Measurements from ENCODE around the gene SYNDIG1. TPM values are rescaled to one million over a fixed set of nuclear protein-coding genes. Genes with fewer than 3 reads are reported as not detected.

Gene SYNDIG1
- polyA plus RNA-seq, 2 of the 4 experiments (the other 2 are of a cell fraction) = 0.96 to 2.6 TPM

- Histone ChIP-seq H3K4me3 (no peak overlapping the region), H3K4me2 (no peak overlapping the region), H3K9me3 (no peaks in the 10 kb centered on the region), H3K27ac (no peak overlapping the region), H3K4me1 (no peaks in the 10 kb centered on the region)
- WGBS (ENCODE audit: missing lambda C conversion rate) = 62% methylated on average over 9 of the region's 10 CpGs
- ATAC-seq (no peak), DNase-seq (ENCODE audit: low read depth in 1 of 2, low spot score in 1 of 2) (no peak), FAIRE-seq (no peak)
- CTCF ChIA-PET = interaction anchor here (0.9 to 2.2 kb wide), 3 partner anchors 9 to 47 kb away, joined by 3 to 8 read pairs (median 3); no protein-coding TSS in a partner anchor
- TF ChIP-seq USF2 (IDR thresholded peaks at IDR 0.05) (peak; percentile 24; the same call in 1 of the 2 replicates), EP300 (IDR thresholded peaks at IDR 0.05) (no peak)
- POLR2A ChIA-PET = no interaction called here
Measured at GRCh38 chr20:24579475-24579874, 110.0 kb downstream of the SYNDIG1 start.

GRCh38 chr20:24580006-24580405 lies 110.6 kb downstream of the SYNDIG1 start:
- ChIA-PET CTCF (interaction anchor here (0.8 to 2.2 kb wide), 3 partner anchors 10 to 30 kb away, joined by 3 to 8 read pairs (median 3); no protein-coding TSS in a partner anchor), POLR2A (no interaction called here)
- FAIRE-seq = no peak
- no peak overlapping the region for H3K4me2 ChIP-seq
- TF ChIP-seq BHLHE40 (IDR thresholded peaks at IDR 0.05; ENCODE audit: low read depth, low read length) = no peak
- no peak for TF ChIP-seq RFX5 (IDR thresholded peaks at IDR 0.05)
- TF ChIP-seq TFCP2L1 (CRISPR knock-in tag; IDR thresholded peaks at IDR 0.05) = no peak
- TF ChIP-seq, protein P1, sequence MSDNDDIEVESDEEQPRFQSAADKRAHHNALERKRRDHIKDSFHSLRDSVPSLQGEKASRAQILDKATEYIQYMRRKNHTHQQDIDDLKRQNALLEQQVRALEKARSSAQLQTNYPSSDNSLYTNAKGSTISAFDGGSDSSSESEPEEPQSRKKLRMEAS (IDR thresholded peaks at IDR 0.05) = no peak
- TF ChIP-seq CEBPB (IDR thresholded peaks at IDR 0.05) = no peak
- TF ChIP-seq, protein P2, sequence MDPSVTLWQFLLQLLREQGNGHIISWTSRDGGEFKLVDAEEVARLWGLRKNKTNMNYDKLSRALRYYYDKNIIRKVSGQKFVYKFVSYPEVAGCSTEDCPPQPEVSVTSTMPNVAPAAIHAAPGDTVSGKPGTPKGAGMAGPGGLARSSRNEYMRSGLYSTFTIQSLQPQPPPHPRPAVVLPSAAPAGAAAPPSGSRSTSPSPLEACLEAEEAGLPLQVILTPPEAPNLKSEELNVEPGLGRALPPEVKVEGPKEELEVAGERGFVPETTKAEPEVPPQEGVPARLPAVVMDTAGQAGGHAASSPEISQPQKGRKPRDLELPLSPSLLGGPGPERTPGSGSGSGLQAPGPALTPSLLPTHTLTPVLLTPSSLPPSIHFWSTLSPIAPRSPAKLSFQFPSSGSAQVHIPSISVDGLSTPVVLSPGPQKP (IDR thresholded peaks at IDR 0.05; ENCODE audit: low read depth, low read length) = no peak
- TF ChIP-seq ZNF302 (CRISPR knock-in tag; IDR thresholded peaks at IDR 0.05) = no peak
- no peaks in the 10 kb centered on the region for H3K4me1 ChIP-seq
- no peak for DNase-seq (ENCODE audit: low read depth in 1 of 2, low spot score in 1 of 2)
- H3K4me3 ChIP-seq = no peak overlapping the region
- no peaks in the 10 kb centered on the region for H3K9me3 ChIP-seq
- no peak for ATAC-seq
- no peak overlapping the region for H3K27ac ChIP-seq
- 60% methylated on average over 8 of the region's 8 CpGs for WGBS (ENCODE audit: missing lambda C conversion rate)

DNA sequence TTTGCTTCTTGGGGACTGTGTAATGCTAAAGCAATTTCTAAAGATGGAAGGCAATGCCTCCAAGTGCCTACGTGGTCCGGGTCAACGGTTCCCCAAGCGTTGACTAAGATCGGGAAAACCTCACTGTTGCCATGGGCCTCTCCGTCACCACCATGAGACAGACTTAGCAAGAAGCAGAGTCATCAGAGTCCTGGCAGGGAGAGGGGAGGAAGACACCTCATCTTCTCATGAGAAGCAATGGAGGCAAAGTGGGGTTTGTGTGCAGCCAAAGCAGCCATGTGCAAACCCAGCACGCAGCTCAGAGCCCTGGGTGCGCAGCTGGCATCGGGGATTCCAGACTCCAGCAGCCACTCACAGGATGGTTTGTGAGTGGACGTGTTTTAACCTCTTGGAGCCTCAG lies 111.4 kb downstream of the SYNDIG1 start:
- DNase-seq (ENCODE audit: low read depth in 1 of 2, low spot score in 1 of 2) (no peak), ATAC-seq (no peak), FAIRE-seq (no peak)
- WGBS (ENCODE audit: missing lambda C conversion rate) = 59% methylated on average over 10 of the region's 10 CpGs
- POLR2A ChIA-PET = no interaction called here
- no peaks in the 10 kb centered on the region for H3K4me1 ChIP-seq
- no peak overlapping the region for H3K4me3 ChIP-seq
- H3K4me2 ChIP-seq = no peak overlapping the region
- TF ChIP-seq SREBF2 (IDR thresholded peaks at IDR 0.05) (no peak), RARB (CRISPR knock-in tag; IDR thresholded peaks at IDR 0.05) (no peak), CHD2 (IDR thresholded peaks at IDR 0.05; ENCODE audit: low read length, partially characterized antibody) (no peak), HOXB13 (CRISPR knock-in tag; IDR thresholded peaks at IDR 0.05; ENCODE audit: low read depth) (no peak), RAD21 (conservative IDR thresholded peaks at IDR 0.05 in 1 of 2, IDR thresholded peaks at IDR 0.05 in 1 of 2) (no peak)
- TF ChIP-seq, protein P3, sequence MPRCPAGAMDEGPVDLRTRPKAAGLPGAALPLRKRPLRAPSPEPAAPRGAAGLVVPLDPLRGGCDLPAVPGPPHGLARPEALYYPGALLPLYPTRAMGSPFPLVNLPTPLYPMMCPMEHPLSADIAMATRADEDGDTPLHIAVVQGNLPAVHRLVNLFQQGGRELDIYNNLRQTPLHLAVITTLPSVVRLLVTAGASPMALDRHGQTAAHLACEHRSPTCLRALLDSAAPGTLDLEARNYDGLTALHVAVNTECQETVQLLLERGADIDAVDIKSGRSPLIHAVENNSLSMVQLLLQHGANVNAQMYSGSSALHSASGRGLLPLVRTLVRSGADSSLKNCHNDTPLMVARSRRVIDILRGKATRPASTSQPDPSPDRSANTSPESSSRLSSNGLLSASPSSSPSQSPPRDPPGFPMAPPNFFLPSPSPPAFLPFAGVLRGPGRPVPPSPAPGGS (IDR thresholded peaks at IDR 0.05) = no peak
- H3K9me3 ChIP-seq = no peaks in the 10 kb centered on the region
- CTCF ChIA-PET = interaction anchor here (0.8 to 2.2 kb wide), 3 partner anchors 9 to 29 kb away, joined by 3 to 8 read pairs (median 3); no protein-coding TSS in a partner anchor
- no peak overlapping the region for H3K27ac ChIP-seq

DNA sequence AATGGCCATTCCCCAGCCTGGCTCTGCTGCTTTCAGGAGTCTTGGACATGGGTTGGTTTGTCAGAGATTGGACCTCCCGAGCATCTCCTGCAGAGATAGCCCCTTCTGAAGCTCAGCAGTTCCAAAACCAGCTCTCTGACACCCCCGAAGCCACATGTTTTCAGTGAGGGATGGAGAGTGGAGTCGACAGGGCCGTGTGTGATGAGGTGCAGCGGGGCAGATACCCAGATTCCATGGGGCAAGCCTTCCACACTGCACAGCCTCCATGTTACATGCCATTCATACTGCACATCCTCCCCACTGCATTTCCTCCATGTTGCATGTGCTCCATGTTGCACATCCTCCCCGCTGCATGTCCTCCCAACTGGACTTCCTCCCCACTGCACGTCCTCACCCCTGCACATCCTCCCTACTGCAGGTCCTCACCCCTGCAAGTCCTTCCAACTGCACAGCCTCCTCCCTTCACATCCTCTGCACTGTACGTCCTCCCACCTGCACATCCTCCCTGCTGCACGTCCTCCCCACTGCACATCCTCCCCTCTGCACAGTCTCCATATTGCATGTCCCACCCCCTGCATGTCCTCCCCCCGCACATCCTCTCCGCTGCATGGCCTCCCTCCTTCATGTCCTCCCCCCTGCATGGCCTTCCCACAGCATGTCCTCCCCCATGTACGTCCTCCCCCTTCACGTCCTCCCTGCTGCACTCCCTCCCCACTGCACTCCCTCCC lies 112.2 kb downstream of the SYNDIG1 start:
- FAIRE-seq (no peak), ATAC-seq (no peak), DNase-seq (ENCODE audit: low read depth in 1 of 2, low spot score in 1 of 2) (no peak)
- H3K9me3 ChIP-seq = no peaks in the 10 kb centered on the region
- CTCF ChIA-PET = interaction anchor here (1.0 kb wide), 1 partner anchor 9 kb away, joined by 3 read pairs; no protein-coding TSS in a partner anchor
- 41% methylated on average over 11 of the region's 13 CpGs for WGBS (ENCODE audit: missing lambda C conversion rate)
- TF ChIP-seq NPAS2 (CRISPR knock-in tag; IDR thresholded peaks at IDR 0.05; ENCODE audit: borderline replicate concordance) (no peak), RFX5 (IDR thresholded peaks at IDR 0.05) (no peak), EHMT2 (IDR thresholded peaks at IDR 0.05; ENCODE audit: low read depth) (no peak), SREBF2 (IDR thresholded peaks at IDR 0.05) (no peak), SMC3 (IDR thresholded peaks at IDR 0.05) (no peak), NR3C1 (IDR thresholded peaks at IDR 0.05) (no peak), JUNB (IDR thresholded peaks at IDR 0.05) (no peak), FOSL2 (IDR thresholded peaks at IDR 0.05) (no peak), FOSL2 (CRISPR knock-in tag; IDR thresholded peaks at IDR 0.05) (no peak), BHLHE40 (IDR thresholded peaks at IDR 0.05; ENCODE audit: low read depth, low read length) (no peak)
- TF ChIP-seq, protein P4, sequence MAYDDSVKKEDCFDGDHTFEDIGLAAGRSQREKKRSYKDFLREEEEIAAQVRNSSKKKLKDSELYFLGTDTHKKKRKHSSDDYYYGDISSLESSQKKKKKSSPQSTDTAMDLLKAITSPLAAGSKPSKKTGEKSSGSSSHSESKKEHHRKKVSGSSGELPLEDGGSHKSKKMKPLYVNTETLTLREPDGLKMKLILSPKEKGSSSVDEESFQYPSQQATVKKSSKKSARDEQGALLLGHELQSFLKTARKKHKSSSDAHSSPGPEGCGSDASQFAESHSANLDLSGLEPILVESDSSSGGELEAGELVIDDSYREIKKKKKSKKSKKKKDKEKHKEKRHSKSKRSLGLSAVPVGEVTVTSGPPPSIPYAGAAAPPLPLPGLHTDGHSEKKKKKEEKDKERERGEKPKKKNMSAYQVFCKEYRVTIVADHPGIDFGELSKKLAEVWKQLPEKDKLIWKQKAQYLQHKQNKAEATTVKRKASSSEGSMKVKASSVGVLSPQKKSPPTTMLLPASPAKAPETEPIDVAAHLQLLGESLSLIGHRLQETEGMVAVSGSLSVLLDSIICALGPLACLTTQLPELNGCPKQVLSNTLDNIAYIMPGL (CRISPR knock-in tag; IDR thresholded peaks at IDR 0.05; ENCODE audit: borderline replicate concordance) = no peak
- POLR2A ChIA-PET = no interaction called here
- H3K4me1 ChIP-seq = no peaks in the 10 kb centered on the region
- no peak overlapping the region for H3K4me2 ChIP-seq
- no peak overlapping the region for H3K4me3 ChIP-seq
- H3K27ac ChIP-seq = no peak overlapping the region
